Aorta (tissue), 5 donors: ENCODE measurements around the gene TNNI3K. TPM values are rescaled to one million over a fixed set of nuclear protein-coding genes. Genes with fewer than 3 reads are reported as not detected.

Source experiments
- ATAC-seq: fragments of 200-7000 bp; cut with Tn5 transposase; one replicate; pipeline ENCODE4 v1.9.1; 2022; ENCODE audit warnings: moderate library complexity; ENCODE audit not compliant: low FRiP score
- DNase-seq, 2 donors: peaks; one replicate each; pipeline ENCODE4 v3.0.0-alpha.2; 2020
- H3K27ac ChIP-seq, 2 donors: one replicate each; pipeline ENCODE4 v1.5.1; 2013; ENCODE audit warnings: low read length in 2 of 2, mild to moderate bottlenecking in 2 of 2, moderate library complexity in 2 of 2, control low read depth in 1 of 2, inconsistent platforms in 1 of 2, low read depth in 1 of 2
- H3K27me3 ChIP-seq, 2 donors: one replicate each; pipeline ENCODE4 v1.6.1; 2013; ENCODE audit warnings: control low read depth in 1 of 2, low read length in 1 of 2, mild to moderate bottlenecking in 1 of 2, moderate library complexity in 1 of 2; ENCODE audit not compliant: insufficient read depth in 2 of 2, control insufficient read depth in 1 of 2
- H3K36me3 ChIP-seq, 2 donors: one replicate each; pipeline ENCODE4 v1.6.1; 2013; ENCODE audit warnings: control low read depth in 1 of 2, low read length in 1 of 2, mild to moderate bottlenecking in 1 of 2; ENCODE audit not compliant: insufficient read depth in 2 of 2, control insufficient read depth in 1 of 2
- H3K4me1 ChIP-seq, 2 donors: one replicate each; pipeline ENCODE4 v1.6.1; 2013; ENCODE audit warnings: low read length in 2 of 2, control low read depth in 1 of 2, mild to moderate bottlenecking in 1 of 2, moderate library complexity in 1 of 2; ENCODE audit not compliant: insufficient read depth in 2 of 2, control insufficient read depth in 1 of 2
- H3K4me3 ChIP-seq, 2 donors: one replicate each; pipeline ENCODE4 v1.5.1; 2013; ENCODE audit warnings: low read length in 2 of 2, control low read depth in 1 of 2, mild to moderate bottlenecking in 1 of 2
- H3K9me3 ChIP-seq: one replicate; pipeline ENCODE4 v1.6.1; 2013; ENCODE audit warnings: mild to moderate bottlenecking, low read length; ENCODE audit not compliant: control insufficient read depth
- WGBS, 2 donors: extraction: QIAGEN DNeasy Blood & Tissue Kit; methylation state at CpG; one replicate each; pipeline ENCODE4 v1.1.7; 2013; 5-methylcytosine and 5-hydroxymethylcytosine counted together
- intact Hi-C, 2 donors: fragments of 100-400 bp; cut with DNase I; formaldehyde crosslinking; loops; one replicate each; pipeline versions ENCODE4 v1.14.2 to v1.15.0; 2022
- polyA plus RNA-seq, 2 donors: library from polyadenylated mRNA; stranded (reverse); fragments of 200-250 nt; gene quantifications; one replicate each; pipeline ENCODE4 v1.2.3, GENCODE V29; 2013
- total RNA-seq, 2 donors: library from RNA; stranded (reverse); fragmentation: NEBNext Ultra II Directional; extraction: Animal tissue kit (Norgen Biotek cat#: 25700); gene quantifications; one replicate each; pipeline ENCODE4 v1.2.1, GENCODE V29; 2021
- donor health status: healthy with polysubstance abuse.
- donor health status: Bipolar disorder and iron deficiency.
- donor health status: DM: no; HTN: no; CAD: no.
- donor health status: DM: no; HTN: no; CAD: no.
- donor health status: DM: yes; HTN: yes; CAD: no.

The TNNI3K gene
- total and polyA plus RNA-seq, 4 donors: 2.8 to 4.2 TPM; not detected in 2

- no peak overlapping the region for H3K27ac ChIP-seq
- H3K4me1 ChIP-seq: no peaks in the 10 kb centered on the region
- H3K36me3 ChIP-seq: no peaks in the 10 kb centered on the region
- no peaks in the 10 kb centered on the region for H3K9me3 ChIP-seq
- DNase-seq: no peak
- no peak for ATAC-seq
- H3K27me3 ChIP-seq: no peaks in the 10 kb centered on the region
- intact Hi-C loops: no loop called here
- no peak overlapping the region for H3K4me3 ChIP-seq
These were observed 220.2 kb downstream of the TNNI3K start for GRCh38 chr1:74455390-74455789.

DNA sequence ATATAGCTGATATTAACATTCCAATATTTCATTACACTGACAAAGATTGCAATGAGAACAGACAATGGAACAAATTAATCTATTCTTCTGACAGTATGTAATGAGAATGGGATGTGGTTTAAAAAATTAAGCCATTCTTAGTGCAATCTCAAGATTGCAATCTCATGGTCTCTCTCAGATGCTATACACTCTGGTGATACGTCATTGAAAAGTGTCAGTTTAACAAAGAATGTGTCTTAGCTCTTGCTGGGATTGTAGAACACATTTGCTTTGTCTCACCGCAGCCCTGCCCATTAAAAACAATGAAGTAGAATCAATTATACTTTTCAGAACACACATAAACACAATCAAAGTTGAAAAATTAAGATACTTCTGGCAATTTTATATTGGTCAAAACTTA is 222.1 kb downstream of the TNNI3K start:
- intact Hi-C loops: no loop called here
- ATAC-seq (no peak), DNase-seq (no peak)
- Histone ChIP-seq H3K36me3 (no peaks in the 10 kb centered on the region), H3K27me3 (no peaks in the 10 kb centered on the region), H3K4me3 (no peak overlapping the region), H3K4me1 (no peaks in the 10 kb centered on the region), H3K27ac (no peak overlapping the region), H3K9me3 (no peaks in the 10 kb centered on the region)
- 71 to 72% methylated on average over 2 of the region's 2 CpGs for WGBS, 2 donors

DNA sequence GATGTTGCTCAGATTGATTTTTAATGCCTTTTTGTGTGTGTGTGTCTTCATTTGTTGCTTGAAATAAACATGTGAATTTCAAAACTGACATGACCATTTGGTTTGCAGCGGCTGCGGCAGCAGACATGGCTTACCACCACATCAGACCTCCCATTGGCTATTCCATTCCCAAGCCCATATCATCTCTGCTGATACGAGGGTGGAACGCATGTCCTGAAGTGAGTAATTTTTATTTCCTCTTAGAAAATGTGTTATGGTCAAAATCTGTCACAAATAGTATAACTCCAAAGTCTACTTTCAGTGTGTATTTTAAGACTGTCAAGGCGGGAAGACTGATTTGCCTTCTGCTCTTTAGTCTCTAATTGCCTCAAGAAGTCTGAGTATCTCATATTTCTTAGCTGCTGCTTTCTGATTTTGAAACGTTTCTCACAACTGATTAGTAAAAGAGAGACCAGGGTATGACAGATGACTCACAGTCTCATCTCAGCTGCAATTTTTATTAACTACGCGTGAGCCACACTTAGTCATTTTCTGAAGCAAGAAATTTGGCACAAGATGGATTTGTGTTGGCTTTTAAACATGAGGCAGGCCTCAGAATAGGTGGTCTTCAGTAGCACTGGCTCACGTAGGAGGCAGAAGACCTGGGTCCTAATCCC is 228.3 kb downstream of the TNNI3K start:
- H3K27me3 ChIP-seq: no peaks in the 10 kb centered on the region
- 40 to 41% methylated on average over 9 of the region's 9 CpGs for WGBS, 2 donors
- intact Hi-C loops: no loop called here
- no peaks in the 10 kb centered on the region for H3K36me3 ChIP-seq
- no peak overlapping the region for H3K4me3 ChIP-seq
- DNase-seq (no peak), ATAC-seq (peak; percentile 55)
- no peak overlapping the region for H3K27ac ChIP-seq
- no peaks in the 10 kb centered on the region for H3K4me1 ChIP-seq
- H3K9me3 ChIP-seq: no peaks in the 10 kb centered on the region

DNA sequence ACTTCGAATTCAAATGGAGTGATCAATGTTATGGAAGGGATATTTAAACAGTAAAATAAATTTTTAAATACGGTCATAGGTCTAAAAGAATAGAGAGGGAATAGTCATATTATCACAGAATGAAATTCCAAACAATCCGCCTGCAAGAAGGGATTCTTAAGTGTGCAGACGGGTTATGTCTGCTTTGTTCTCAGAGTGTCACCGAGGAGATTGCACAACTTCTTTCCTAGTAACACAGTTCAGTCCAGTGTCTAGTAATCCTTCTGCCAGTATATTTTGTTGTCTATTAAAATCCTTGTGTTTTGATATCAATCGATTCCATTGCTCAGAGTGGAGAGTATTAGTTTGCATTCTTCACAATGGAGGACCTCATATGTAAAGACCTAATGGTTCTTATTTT is 228.8 kb downstream of the TNNI3K start:
- DNase-seq: no peak
- no peak overlapping the region for H3K4me3 ChIP-seq
- H3K27me3 ChIP-seq: no peaks in the 10 kb centered on the region
- intact Hi-C loops: no loop called here
- H3K36me3 ChIP-seq: no peaks in the 10 kb centered on the region
- peak; percentile 58 for ATAC-seq
- H3K27ac ChIP-seq: no peak overlapping the region
- no peaks in the 10 kb centered on the region for H3K9me3 ChIP-seq
- no peaks in the 10 kb centered on the region for H3K4me1 ChIP-seq
- WGBS, 2 donors: 80 to 83% methylated on average over 6 of the region's 6 CpGs

DNA sequence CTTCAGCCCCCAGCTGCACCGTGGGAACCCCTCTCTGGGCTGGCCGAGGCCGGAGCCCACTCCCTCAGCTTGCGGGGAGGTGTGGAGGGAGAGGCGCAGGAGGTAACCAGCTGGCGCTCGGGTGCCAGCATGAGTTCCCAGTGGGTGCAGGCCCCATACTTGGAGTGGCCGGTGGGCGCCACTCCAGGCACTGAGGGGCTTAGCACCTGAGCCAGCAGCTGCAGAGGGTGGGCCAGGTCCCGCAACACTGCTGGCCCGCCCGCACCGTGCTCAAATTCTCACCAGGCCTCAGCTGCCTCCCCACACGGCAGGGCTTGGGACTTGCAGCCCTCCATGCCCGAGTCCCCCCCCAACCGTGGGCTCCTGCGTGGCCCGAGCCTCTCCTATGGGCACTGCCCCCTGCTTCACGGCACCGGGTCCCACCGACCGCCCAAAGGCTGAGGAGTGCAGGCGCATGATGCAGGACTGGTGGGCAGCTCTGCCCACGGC is 230.1 kb downstream of the TNNI3K start:
- peak; percentile 20 for ATAC-seq
- intact Hi-C loops: loop anchor here in 1 of 2 donors (5.0 kb wide), 1 partner anchor 268 kb away; the partner anchor contains the start of genes FPGT and LRRIQ3
- Histone ChIP-seq H3K36me3 (no peaks in the 10 kb centered on the region), H3K4me3 (no peak overlapping the region), H3K27ac (no peak overlapping the region), H3K27me3 (no peaks in the 10 kb centered on the region), H3K9me3 (no peaks in the 10 kb centered on the region), H3K4me1 (no peaks in the 10 kb centered on the region)
- DNase-seq: peak; percentile 42 to 72
- 96 to 97% methylated on average over 23 to 24 of the region's 24 CpGs for WGBS, 2 donors

DNA sequence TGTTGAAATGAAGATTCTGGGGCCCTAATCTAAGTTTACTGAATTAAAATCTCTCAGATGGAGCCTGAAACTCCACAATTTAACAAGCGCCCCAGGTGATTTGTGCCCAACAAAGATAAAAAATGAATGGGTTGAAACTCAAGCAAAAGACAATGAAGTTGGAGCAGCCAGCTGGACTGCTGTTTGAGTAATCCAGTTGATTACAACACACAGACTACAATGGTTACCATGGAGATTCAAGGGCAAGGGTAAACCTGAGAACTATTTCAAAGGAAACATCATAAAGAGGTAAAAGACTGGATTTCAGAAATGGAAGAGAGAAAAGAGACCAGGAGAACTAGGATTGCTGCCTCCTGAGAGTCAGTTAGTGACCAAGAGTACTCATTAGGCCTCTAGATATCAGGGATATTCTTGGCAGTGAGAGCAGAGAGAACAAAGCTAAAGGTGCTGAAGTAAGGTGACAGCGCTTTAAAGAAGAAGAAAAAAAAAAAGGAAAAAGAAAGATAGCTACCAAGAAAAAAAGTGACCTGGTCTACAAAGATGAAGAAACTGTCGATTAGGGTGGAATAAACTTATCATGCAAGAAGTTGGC is 232.7 kb downstream of the TNNI3K start:
- no peaks in the 10 kb centered on the region for H3K36me3 ChIP-seq
- DNase-seq (no peak), ATAC-seq (no peak)
- no peaks in the 10 kb centered on the region for H3K27me3 ChIP-seq
- H3K27ac ChIP-seq: no peak overlapping the region
- intact Hi-C loops: loop anchor here in 1 of 2 donors (5.0 kb wide), 1 partner anchor 271 kb away; the partner anchor contains the start of genes FPGT and LRRIQ3
- H3K4me1 ChIP-seq: peaks cover 0 to 2% of the 10 kb centered on the region in 2 donors
- 88 to 95% methylated on average over 3 of the region's 3 CpGs for WGBS, 2 donors
- no peaks in the 10 kb centered on the region for H3K9me3 ChIP-seq
- no peak overlapping the region for H3K4me3 ChIP-seq

- WGBS, 2 donors: 15 to 23% methylated on average over 2 of the region's 2 CpGs
- Histone ChIP-seq H3K36me3 (no peaks in the 10 kb centered on the region), H3K27me3 (no peaks in the 10 kb centered on the region), H3K9me3 (no peaks in the 10 kb centered on the region), H3K4me3 (no peak overlapping the region), H3K4me1 (peaks cover 0 to 2% of the 10 kb centered on the region in 2 donors), H3K27ac (no peak overlapping the region)
- ATAC-seq (no peak), DNase-seq (no peak)
- intact Hi-C loops: loop anchor here in 1 of 2 donors (5.0 kb wide), 1 partner anchor 272 kb away; the partner anchor contains the start of genes FPGT and LRRIQ3
These were observed 233.9 kb downstream of the TNNI3K start for GRCh38 chr1:74468982-74469603.

- Histone ChIP-seq H3K36me3 (no peaks in the 10 kb centered on the region), H3K27ac (no peak overlapping the region), H3K4me1 (peaks cover 2% of the 10 kb centered on the region in 2 donors), H3K4me3 (peak overlapping the region in 1 of 2 donors; percentile 15), H3K27me3 (no peaks in the 10 kb centered on the region), H3K9me3 (no peaks in the 10 kb centered on the region)
- ATAC-seq (peak; percentile 56), DNase-seq (no peak)
- intact Hi-C loops: no loop called here
- 1 to 6% methylated on average over 3 of the region's 3 CpGs for WGBS, 2 donors
These were observed 235.1 kb downstream of the TNNI3K start for GRCh38 chr1:74470251-74470650.
